HCT116 (cell line): ENCODE measurements around the gene PCCA. TPM values are rescaled to one million over a fixed set of nuclear protein-coding genes. Genes with fewer than 3 reads are reported as not detected.
A peak's percentile ranks its signal among the peaks of the same experiment; 100 is the strongest.

Experiments used
- ATAC-seq: fragments of 200-7000 bp; cut with Tn5 transposase; 2 replicates; pipeline ENCODE4 v1.9.1; 2020; ENCODE audit warnings: mild to moderate bottlenecking, moderate library complexity
- BruUV-seq: library from RNA; stranded (reverse); fragments of 400-500 nt; replicated peaks from 2 replicates; lab custom pipeline; 2021; lab: Mats Ljungman, UMichigan
- CTCF ChIA-PET: fragments of 300-600 bp; sonication (Branson Sonifier 250); formaldehyde crosslinking; loops from one replicate; lab custom pipeline; 2021; ENCODE audit warnings: antibody characterized with exemption; lab: Charles Lee
- POLR2A ChIA-PET: fragments of 300-600, 350-600 bp; sonication (Branson Sonifier 250); formaldehyde crosslinking; loops from one replicate; lab custom pipeline; 2021; ENCODE audit warnings: antibody characterized with exemption; lab: Charles Lee
- RAD21 ChIA-PET, 2 experiments: fragments of 300-600 bp; sonication (Branson Sonifier 250); formaldehyde crosslinking; loops; one replicate each; lab custom pipeline; 2023; ENCODE audit warnings: low total read pairs in 2 of 2; ENCODE audit not compliant: uncharacterized antibody in 2 of 2, unreplicated experiment in 2 of 2, low non-redundant PET in 1 of 2; lab: Charles Lee
- DNase-seq: peaks from one replicate; pipeline ENCODE4 v3.0.0-alpha.2; 2010; ENCODE audit warnings: low read depth, low spot score
- H2AFZ ChIP-seq: fragments of 200-600 bp; shearing (Covaris generic), sonication (generic); 2 replicates; pipeline ENCODE4 v1.6.1; 2017; ENCODE audit warnings: low read depth, mixed run types, mixed read lengths, antibody characterized with exemption, low read length; ENCODE audit not compliant: poor library complexity, severe bottlenecking
- H3K27ac ChIP-seq: 2 replicates; pipeline ENCODE4 v1.5.1; 2012; ENCODE audit warnings: low read depth, low read length
- H3K27me3 ChIP-seq: fragments of 200-600 bp; sonication (generic); 2 replicates; pipeline ENCODE4 v1.6.1; 2016; ENCODE audit warnings: mixed run types, low read length, mixed read lengths; ENCODE audit not compliant: insufficient read depth
- H3K36me3 ChIP-seq, 2 experiments: fragments of 200-500 bp in 1 of 2; fragments of 200-600 bp in 1 of 2; sonication (Bioruptor generic) in 1 of 2; sonication (generic) in 1 of 2; 2 replicates each; pipeline versions ENCODE4 v1.5.1 to v1.6.1; 2014 to 2016; ENCODE audit warnings: low read length in 2 of 2, inconsistent platforms in 1 of 2, mixed read lengths in 1 of 2, mixed run types in 1 of 2; ENCODE audit not compliant: insufficient read depth in 2 of 2, control insufficient read depth in 1 of 2
- H3K4me1 ChIP-seq, 2 experiments: fragments of 200-600 bp in 1 of 2; sonication (generic) in 1 of 2; 2 replicates each; pipeline versions ENCODE4 v1.5.1 to v1.6.1; 2012 to 2017; ENCODE audit warnings: low read length in 2 of 2, inconsistent platforms in 1 of 2, mild to moderate bottlenecking in 1 of 2, mixed read lengths in 1 of 2, mixed run types in 1 of 2, moderate library complexity in 1 of 2; ENCODE audit not compliant: insufficient read depth in 2 of 2, control insufficient read depth in 1 of 2
- H3K4me2 ChIP-seq: fragments of 200-600 bp; sonication (generic); 2 replicates; pipeline ENCODE4 v1.6.1; 2017; ENCODE audit warnings: mixed run types, low read length, mixed read lengths
- H3K4me3 ChIP-seq, 2 experiments: fragments of 200-600 bp in 1 of 2; sonication (generic) in 1 of 2; replicated peaks in 1 of 2; 2 replicates each; pipeline ENCODE4 v1.5.1; 2011 to 2016; ENCODE audit warnings: low read length in 2 of 2, control low read depth in 1 of 2, low read depth in 1 of 2, mild to moderate bottlenecking in 1 of 2, mixed read lengths in 1 of 2, mixed run types in 1 of 2
- H3K79me2 ChIP-seq: fragments of 200-600 bp; sonication (generic); 2 replicates; pipeline ENCODE4 v1.6.1; 2017; ENCODE audit warnings: mild to moderate bottlenecking, mixed run types, low read length, moderate library complexity, mixed read lengths; ENCODE audit not compliant: insufficient read depth
- H3K9ac ChIP-seq: fragments of 200-600 bp; sonication (generic); 2 replicates; pipeline ENCODE4 v1.6.1; 2016; ENCODE audit warnings: low read length, mixed read lengths
- H3K9me2 ChIP-seq: fragments of 200-600 bp; sonication (generic), shearing (Covaris generic); 2 replicates; pipeline ENCODE4 v1.6.1; 2017; ENCODE audit warnings: mixed run types, mild to moderate bottlenecking, moderate library complexity; ENCODE audit not compliant: insufficient read depth
- H3K9me3 ChIP-seq, 2 experiments: fragments of 200-500 bp in 1 of 2; fragments of 200-600 bp in 1 of 2; sonication (Bioruptor generic) in 1 of 2; sonication (generic) in 1 of 2; 2 replicates each; pipeline ENCODE4 v1.6.1; 2014 to 2017; ENCODE audit warnings: low read length in 2 of 2, mixed read lengths in 2 of 2, inconsistent platforms in 1 of 2, low read depth in 1 of 2, mild to moderate bottlenecking in 1 of 2, mixed run types in 1 of 2, moderate library complexity in 1 of 2; ENCODE audit not compliant: control insufficient read depth in 1 of 2, insufficient read depth in 1 of 2
- H4K20me1 ChIP-seq: fragments of 200-600 bp; sonication (generic), shearing (Covaris generic); 2 replicates; pipeline ENCODE4 v1.6.1; 2017; ENCODE audit warnings: mixed run types, mild to moderate bottlenecking, moderate library complexity; ENCODE audit not compliant: insufficient read depth
- EZH2phosphoT487 ChIP-seq: fragments of 200-600 bp; IDR thresholded peaks from 2 replicates; pipeline ENCODE4 v1.6.1; 2018; ENCODE audit warnings: antibody characterized with exemption, borderline replicate concordance
- JUND ChIP-seq: IDR thresholded peaks from 2 replicates; pipeline ENCODE4 v1.6.1; 2012
- POLR2AphosphoS5 ChIP-seq: IDR thresholded peaks from 2 replicates; pipeline ENCODE4 v1.6.1; 2011; ENCODE audit warnings: mild to moderate bottlenecking, low read depth, low read length, moderate library complexity
- SIN3A ChIP-seq: IDR thresholded peaks from 2 replicates; pipeline ENCODE4 v1.6.1; 2012; ENCODE audit warnings: low read depth
- SP1 ChIP-seq: IDR thresholded peaks from 2 replicates; pipeline ENCODE4 v1.6.1; 2012; ENCODE audit warnings: low read depth
- SRF ChIP-seq: IDR thresholded peaks from 2 replicates; pipeline ENCODE4 v1.6.1; 2012; ENCODE audit warnings: low read depth
- TCF7L2 ChIP-seq: IDR thresholded peaks from 2 replicates; pipeline ENCODE4 v1.7.0; 2011; ENCODE audit warnings: borderline replicate concordance, inconsistent platforms; ENCODE audit not compliant: insufficient read depth, insufficient read length; ENCODE audit errors: extremely low read depth
- ZFX ChIP-seq: fragments of 450-650 bp; IDR thresholded peaks from 2 replicates; pipeline ENCODE4 v1.6.1; 2017
- intact Hi-C: fragments of 100-400 bp; cut with micrococcal nuclease; formaldehyde crosslinking; loops from 2 replicates; pipeline ENCODE4 v1.10.0; 2022
- total RNA-seq: library from RNA; stranded (reverse); gene quantifications from one replicate; pipeline ENCODE4 v1.2.1, GENCODE V29; 2021; ENCODE audit not compliant: unreplicated experiment
- TF ChIP-seq, protein P1 (sequence below), 3 experiments: fragments of 200-600 bp in 1 of 3; sonication (generic) in 1 of 3; IDR thresholded peaks in 2 of 3; conservative IDR thresholded peaks in 1 of 3; 2 replicates each; pipeline ENCODE4 v1.5.1; 2012 to 2017; ENCODE audit warnings: low read depth in 2 of 3, low read length in 2 of 3, antibody characterized with exemption in 1 of 3, borderline replicate concordance in 1 of 3, control low read depth in 1 of 3, mild to moderate bottlenecking in 1 of 3, mixed read lengths in 1 of 3, mixed run types in 1 of 3, moderate library complexity in 1 of 3; ENCODE audit not compliant: insufficient read depth in 1 of 3

The PCCA gene
- total RNA-seq, 1 experiment from 2014 or later: 23.0 TPM

DNA sequence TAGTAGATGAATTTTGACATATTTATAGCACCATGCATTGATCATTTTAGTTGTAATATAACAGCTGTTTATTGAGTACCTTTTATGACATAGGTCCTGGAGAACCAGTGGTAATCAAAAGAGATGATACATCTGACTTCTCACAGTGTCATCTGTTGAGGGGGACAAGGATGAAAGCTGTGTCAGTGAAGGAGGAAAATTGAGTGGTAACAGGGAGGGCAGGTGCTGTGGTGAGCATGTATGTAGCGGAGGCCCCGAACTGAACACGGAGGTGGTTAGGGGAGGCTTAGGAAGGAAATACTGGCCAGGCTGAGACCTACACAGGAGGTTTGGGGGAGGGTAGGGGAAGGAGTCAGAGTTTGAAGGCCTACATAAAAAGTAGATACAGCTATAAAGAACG lies 300.0 kb downstream of the PCCA start:
- ChIA-PET POLR2A (interaction anchor here (0.6 kb wide), 1 partner anchor 99 kb away, joined by 3 read pairs; no protein-coding TSS in a partner anchor), RAD21 (no interaction called here), CTCF (interaction anchor here (1.5 kb wide), 1 partner anchor 126 kb away, joined by 5 read pairs; no protein-coding TSS in a partner anchor)
- no peak overlapping the region for H2AFZ ChIP-seq
- H3K9me2 ChIP-seq: no peaks in the 10 kb centered on the region
- H3K9me3 ChIP-seq: no peaks in the 10 kb centered on the region
- no peaks in the 10 kb centered on the region for H3K27me3 ChIP-seq
- H3K36me3 ChIP-seq: 0 out of 4 replicates have a peak, but pooled peaks cover 0 to 5% of the 10 kb centered on the region in 2 experiments
- no peak overlapping the region for H3K4me2 ChIP-seq
- TF ChIP-seq, protein P1, sequence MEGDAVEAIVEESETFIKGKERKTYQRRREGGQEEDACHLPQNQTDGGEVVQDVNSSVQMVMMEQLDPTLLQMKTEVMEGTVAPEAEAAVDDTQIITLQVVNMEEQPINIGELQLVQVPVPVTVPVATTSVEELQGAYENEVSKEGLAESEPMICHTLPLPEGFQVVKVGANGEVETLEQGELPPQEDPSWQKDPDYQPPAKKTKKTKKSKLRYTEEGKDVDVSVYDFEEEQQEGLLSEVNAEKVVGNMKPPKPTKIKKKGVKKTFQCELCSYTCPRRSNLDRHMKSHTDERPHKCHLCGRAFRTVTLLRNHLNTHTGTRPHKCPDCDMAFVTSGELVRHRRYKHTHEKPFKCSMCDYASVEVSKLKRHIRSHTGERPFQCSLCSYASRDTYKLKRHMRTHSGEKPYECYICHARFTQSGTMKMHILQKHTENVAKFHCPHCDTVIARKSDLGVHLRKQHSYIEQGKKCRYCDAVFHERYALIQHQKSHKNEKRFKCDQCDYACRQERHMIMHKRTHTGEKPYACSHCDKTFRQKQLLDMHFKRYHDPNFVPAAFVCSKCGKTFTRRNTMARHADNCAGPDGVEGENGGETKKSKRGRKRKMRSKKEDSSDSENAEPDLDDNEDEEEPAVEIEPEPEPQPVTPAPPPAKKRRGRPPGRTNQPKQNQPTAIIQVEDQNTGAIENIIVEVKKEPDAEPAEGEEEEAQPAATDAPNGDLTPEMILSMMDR (IDR thresholded peaks at IDR 0.05 in 2 of 3, conservative IDR thresholded peaks at IDR 0.05 in 1 of 3; ENCODE audit: borderline replicate concordance in 1 of 3, insufficient read depth in 1 of 3, low read depth in 2 of 3, low read length in 2 of 3): no peak
- TF ChIP-seq EZH2phosphoT487 (no peak), ZFX (no peak), SP1 (no peak), TCF7L2 (no peak), JUND (no peak), SRF (no peak), SIN3A (no peak), POLR2AphosphoS5 (no peak)
- no peak overlapping the region for H3K4me3 ChIP-seq
- intact Hi-C loops: loop anchor here (10.0 kb wide), 1 partner anchor 144 kb away; no protein-coding TSS in a partner anchor
- H3K27ac ChIP-seq: peak overlapping the region; percentile 41; the same call in 1 of the 2 replicates
- BruUV-seq: no TSS peak
- H3K4me1 ChIP-seq: peaks cover 50 to 53% of the 10 kb centered on the region in 2 experiments
- H3K9ac ChIP-seq: no peak overlapping the region
- no peaks in the 10 kb centered on the region for H4K20me1 ChIP-seq
- H3K79me2 ChIP-seq: no peaks in the 10 kb centered on the region
- ATAC-seq: no peak
- DNase-seq: no peak
